T-helper 17 cell (primary cell): ENCODE results near the gene LRFN4. TPM values are rescaled to one million over a fixed set of nuclear protein-coding genes. Genes with fewer than 3 reads are reported as not detected.

Experiments used
- ATAC-seq: fragments of 150-1000 bp; cut with Tn5 transposase; 2 replicates; pipeline ENCODE4 v1.10.0; 2021; ENCODE audit warnings: mild to moderate bottlenecking, moderate library complexity
- DNase-seq, 3 donors: peaks; one replicate each; pipeline versions ENCODE4 v3.0.0 to v3.0.0-alpha.2; 2020 to 2021
- H3K9me3 ChIP-seq: one replicate; pipeline ENCODE4 v1.7.0; 2013; ENCODE audit warnings: low read length, mild to moderate bottlenecking; ENCODE audit not compliant: control insufficient read depth, poor library complexity, severe bottlenecking
- H3K27ac Mint-ChIP-seq: one replicate; pipeline ENCODE4 v1.8.0; 2022; ENCODE audit warnings: mild to moderate bottlenecking, moderate library complexity, mixed read lengths
- H3K27me3 Mint-ChIP-seq: one replicate; pipeline ENCODE4 v1.8.0; 2022; ENCODE audit warnings: mixed read lengths
- H3K36me3 Mint-ChIP-seq: one replicate; pipeline ENCODE4 v1.8.0; 2022; ENCODE audit warnings: low read depth, mixed read lengths
- H3K4me1 Mint-ChIP-seq: one replicate; pipeline ENCODE4 v1.8.0; 2022; ENCODE audit warnings: mild to moderate bottlenecking, mixed read lengths
- H3K4me3 Mint-ChIP-seq: one replicate; pipeline ENCODE4 v1.8.0; 2022; ENCODE audit warnings: mild to moderate bottlenecking, moderate library complexity, mixed read lengths
- total RNA-seq, 4 donors: library from RNA in 2 of 4; stranded (reverse) in 2 of 4; gene quantifications; one replicate each; pipeline ENCODE4 v1.2.3 and lab custom pipeline; 2022 to 2026

Gene LRFN4
- total RNA-seq, 2 donors from 2014 or later: 6.2 to 8.3 TPM

- H3K9me3 ChIP-seq: no peaks in the 10 kb centered on the region
- no peak overlapping the region for H3K27ac Mint-ChIP-seq
- no peak for ATAC-seq
- no peak overlapping the region for H3K4me3 Mint-ChIP-seq
- H3K4me1 Mint-ChIP-seq: peaks cover 16% of the 10 kb centered on the region
- no peak for DNase-seq
- peaks cover 6% of the 10 kb centered on the region for H3K27me3 Mint-ChIP-seq
- peaks cover 2% of the 10 kb centered on the region for H3K36me3 Mint-ChIP-seq
Observed at GRCh38 chr11:66878474-66878873, 21.6 kb downstream of the LRFN4 start.

GRCh38 chr11:66879000-66879399, 22.1 kb downstream of the LRFN4 start:
- Mint-ChIP-seq H3K4me1 (peaks cover 16% of the 10 kb centered on the region), H3K27me3 (peaks cover 6% of the 10 kb centered on the region), H3K27ac (peak overlapping the region; percentile 70), H3K4me3 (no peak overlapping the region), H3K36me3 (peaks cover 2% of the 10 kb centered on the region)
- H3K9me3 ChIP-seq: no peaks in the 10 kb centered on the region
- ATAC-seq (no peak), DNase-seq (no peak)

DNA sequence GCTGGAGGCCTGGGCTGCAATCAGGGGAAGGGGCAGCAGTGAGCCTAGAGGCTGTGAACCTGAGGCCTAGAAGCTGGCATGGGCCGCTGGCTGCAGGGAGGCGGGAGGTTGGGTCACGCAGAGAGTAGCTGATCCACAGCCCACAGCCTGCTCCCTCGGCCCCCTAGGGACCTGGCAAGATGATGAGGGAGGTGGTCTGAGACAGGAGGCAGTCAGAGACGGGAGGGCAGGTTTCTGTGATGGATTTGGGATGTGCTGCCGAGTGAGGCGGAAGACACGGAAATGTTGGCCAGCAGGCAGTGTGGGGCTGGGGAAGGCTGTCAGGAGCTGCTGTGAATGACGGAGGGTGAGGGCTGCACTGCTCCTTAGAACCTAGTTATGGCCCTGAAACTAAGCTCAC, 22.7 kb downstream of the LRFN4 start:
- Mint-ChIP-seq H3K4me1 (peaks cover 16% of the 10 kb centered on the region), H3K36me3 (no peaks in the 10 kb centered on the region), H3K27me3 (peaks cover 6% of the 10 kb centered on the region), H3K4me3 (no peak overlapping the region), H3K27ac (peak overlapping the region; percentile 70)
- no peaks in the 10 kb centered on the region for H3K9me3 ChIP-seq
- no peak for ATAC-seq
- no peak for DNase-seq

DNA sequence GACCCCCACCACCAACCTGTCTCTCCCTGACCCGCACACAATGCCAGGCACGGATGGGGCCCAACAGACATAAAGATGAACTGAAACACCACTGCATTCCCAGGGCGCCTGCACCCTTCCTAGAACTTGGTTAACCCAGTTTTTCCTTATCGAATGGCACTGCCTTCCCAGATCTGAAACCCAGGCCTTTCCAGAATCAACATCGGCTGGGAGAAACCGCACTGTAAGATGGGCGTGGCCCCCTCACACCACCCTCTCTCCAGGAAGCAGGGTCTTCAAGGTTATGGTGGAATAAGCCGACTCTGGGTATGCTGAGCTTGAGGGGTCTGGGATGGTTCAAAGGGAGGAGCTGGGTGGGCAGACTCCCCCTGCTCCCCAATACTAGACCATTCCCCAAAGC, 23.1 kb downstream of the LRFN4 start:
- Mint-ChIP-seq H3K4me3 (peak overlapping the region; percentile 41), H3K27me3 (peaks cover 6% of the 10 kb centered on the region), H3K36me3 (no peaks in the 10 kb centered on the region), H3K4me1 (peaks cover 16% of the 10 kb centered on the region), H3K27ac (no peak overlapping the region)
- ATAC-seq (no peak), DNase-seq (no peak)
- H3K9me3 ChIP-seq: no peaks in the 10 kb centered on the region

DNA sequence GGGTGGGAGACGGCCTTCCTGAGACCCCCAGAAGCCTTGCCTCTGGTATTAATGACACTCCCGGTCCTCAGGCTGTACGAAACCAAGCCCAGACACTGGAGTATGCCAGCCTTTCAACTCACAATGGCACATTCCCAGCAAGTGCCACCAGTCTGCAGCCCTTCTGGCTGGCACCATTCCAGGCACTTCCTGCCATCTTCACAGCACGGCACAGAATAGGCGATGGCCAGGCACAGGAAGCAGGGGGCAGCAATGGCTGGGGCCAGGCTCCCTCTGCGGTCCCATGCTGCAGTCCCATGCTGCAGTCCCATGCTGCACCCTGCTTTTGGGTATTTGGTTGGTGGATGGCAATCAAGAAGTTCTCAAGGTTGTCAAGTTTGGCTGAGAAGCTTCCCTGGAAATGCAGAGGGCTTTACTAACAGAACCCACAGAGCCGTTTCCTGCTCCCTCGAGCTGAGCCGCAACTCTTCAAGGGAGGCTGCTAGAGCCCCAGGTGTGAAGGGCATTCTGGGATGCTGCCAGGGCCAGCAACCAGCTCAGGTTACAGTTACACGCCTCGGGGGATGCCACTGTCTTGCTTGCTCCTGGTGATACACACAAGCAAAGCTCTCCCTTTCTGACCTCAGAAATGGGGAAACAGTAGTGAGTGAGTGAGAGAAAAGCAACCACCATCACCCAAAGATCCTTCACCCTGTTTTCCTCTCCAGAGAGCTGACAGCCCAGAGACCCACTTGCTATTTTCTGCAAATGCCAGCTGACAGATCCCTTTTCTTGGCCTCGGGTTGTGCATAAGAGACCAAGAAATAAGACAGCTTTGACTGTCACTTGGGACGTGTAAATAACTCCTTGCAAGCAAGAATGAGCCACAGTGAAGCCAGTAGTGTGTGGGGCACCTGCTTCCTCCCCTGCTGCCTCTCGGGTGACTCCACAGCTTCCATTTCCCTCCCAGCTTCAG, 23.9 kb downstream of the LRFN4 start:
- Mint-ChIP-seq H3K4me3 (no peak overlapping the region), H3K27ac (no peak overlapping the region), H3K27me3 (peaks cover 6% of the 10 kb centered on the region), H3K4me1 (peaks cover 16% of the 10 kb centered on the region), H3K36me3 (no peaks in the 10 kb centered on the region)
- no peak for ATAC-seq
- H3K9me3 ChIP-seq: no peaks in the 10 kb centered on the region
- DNase-seq: no peak

GRCh38 chr11:66881451-66881835, 24.6 kb downstream of the LRFN4 start:
- H3K27ac Mint-ChIP-seq: no peak overlapping the region

GRCh38 chr11:66881927-66882452, 25.1 kb downstream of the LRFN4 start:
- H3K9me3 ChIP-seq: no peaks in the 10 kb centered on the region
- ATAC-seq (no peak), DNase-seq (no peak)
- H3K4me1 Mint-ChIP-seq: peaks cover 16% of the 10 kb centered on the region
- no peaks in the 10 kb centered on the region for H3K36me3 Mint-ChIP-seq
- no peak overlapping the region for H3K4me3 Mint-ChIP-seq
- H3K27me3 Mint-ChIP-seq: peaks cover 6% of the 10 kb centered on the region
- H3K27ac Mint-ChIP-seq: no peak overlapping the region

More at GRCh38 chr11:66881451-66881835, 24.6 kb downstream of the LRFN4 start:
- H3K36me3 Mint-ChIP-seq: no peaks in the 10 kb centered on the region
- no peak overlapping the region for H3K4me3 Mint-ChIP-seq
- DNase-seq (no peak), ATAC-seq (no peak)
- H3K4me1 Mint-ChIP-seq: peaks cover 16% of the 10 kb centered on the region
- H3K9me3 ChIP-seq: no peaks in the 10 kb centered on the region
- H3K27me3 Mint-ChIP-seq: peaks cover 6% of the 10 kb centered on the region

DNA sequence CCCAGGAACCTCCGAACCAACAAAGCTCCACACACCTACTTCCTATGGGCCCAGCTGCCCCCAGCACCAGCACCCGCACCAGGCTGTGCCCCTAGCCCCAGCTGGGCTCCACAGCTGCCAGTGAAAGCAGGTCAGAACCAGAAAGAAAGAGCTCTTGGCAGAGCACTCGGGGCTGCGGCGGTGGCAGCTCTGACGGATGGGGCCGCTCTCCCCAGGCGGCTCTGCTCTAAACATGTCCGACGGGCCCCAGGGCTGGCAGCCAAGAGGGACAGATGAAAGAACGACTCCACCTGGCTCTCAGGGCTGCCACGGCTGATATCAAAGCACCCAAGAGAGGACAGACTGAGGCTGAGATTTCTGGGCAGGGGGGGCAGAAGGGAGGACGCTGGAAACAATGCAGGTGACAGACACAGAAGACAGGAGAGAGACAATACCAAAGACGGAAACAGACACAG, 25.7 kb downstream of the LRFN4 start:
- no peak for ATAC-seq
- Mint-ChIP-seq H3K36me3 (no peaks in the 10 kb centered on the region), H3K27me3 (peaks cover 6% of the 10 kb centered on the region), H3K27ac (no peak overlapping the region), H3K4me3 (no peak overlapping the region), H3K4me1 (peaks cover 16% of the 10 kb centered on the region)
- no peak for DNase-seq
- no peaks in the 10 kb centered on the region for H3K9me3 ChIP-seq

DNA sequence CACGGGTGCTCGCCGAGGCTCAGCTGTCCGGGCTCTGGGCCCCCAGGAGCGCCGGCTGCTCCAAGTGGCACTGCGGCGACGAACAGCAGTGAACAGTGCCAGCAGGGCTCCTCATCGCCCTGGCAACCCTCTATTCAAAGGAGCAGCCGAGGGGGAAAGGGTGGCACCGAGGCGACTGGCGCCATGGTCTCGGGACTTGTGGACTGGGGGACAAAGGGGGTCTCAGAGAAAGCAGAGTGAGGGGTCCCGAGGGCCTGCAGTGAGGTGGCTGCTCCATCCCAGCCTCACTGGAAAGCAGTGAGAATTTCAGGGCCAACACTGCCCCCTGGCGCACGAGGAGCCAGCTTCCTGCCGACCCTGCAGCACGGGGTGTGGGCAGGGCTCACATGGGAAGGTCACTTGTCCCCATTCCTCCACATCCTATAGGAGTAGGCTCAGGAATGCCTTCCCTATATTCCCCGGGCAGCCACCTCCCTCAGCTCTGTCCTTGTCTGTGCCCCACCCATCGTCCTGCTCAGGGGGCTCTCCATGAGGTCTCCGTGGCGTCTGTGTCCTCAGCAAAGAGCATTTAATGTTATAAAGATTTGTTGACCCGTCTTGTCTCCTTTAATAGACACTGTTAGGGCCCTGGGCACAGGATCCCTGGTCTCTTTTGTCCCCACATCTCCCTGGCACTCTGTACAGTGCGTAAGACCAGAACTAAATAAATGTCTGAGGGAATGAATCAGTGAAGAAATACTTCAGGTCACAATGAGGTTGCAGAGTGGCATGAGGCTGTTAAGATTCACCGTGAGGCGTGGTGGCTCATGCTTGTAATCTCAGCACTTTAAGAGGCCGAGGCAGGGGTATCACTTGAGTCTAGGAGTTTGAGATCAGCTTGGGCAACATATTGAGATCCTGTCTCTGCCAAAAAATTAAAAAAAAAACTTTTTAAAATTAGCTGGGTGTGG, 26.4 kb downstream of the LRFN4 start:
- Mint-ChIP-seq H3K27ac (no peak overlapping the region), H3K4me3 (peak overlapping the region; percentile 50), H3K4me1 (peaks cover 18% of the 10 kb centered on the region), H3K27me3 (peaks cover 6% of the 10 kb centered on the region), H3K36me3 (no peaks in the 10 kb centered on the region)
- DNase-seq (peak in 1 of 3 donors; percentile 57), ATAC-seq (peak; percentile 58)
- no peaks in the 10 kb centered on the region for H3K9me3 ChIP-seq

GRCh38 chr11:66884443-66884842, 27.6 kb downstream of the LRFN4 start:
- H3K4me3 Mint-ChIP-seq: no peak overlapping the region
- no peaks in the 10 kb centered on the region for H3K9me3 ChIP-seq
- no peak overlapping the region for H3K27ac Mint-ChIP-seq
- H3K36me3 Mint-ChIP-seq: no peaks in the 10 kb centered on the region
- H3K27me3 Mint-ChIP-seq: peaks cover 6% of the 10 kb centered on the region
- no peak for ATAC-seq
- H3K4me1 Mint-ChIP-seq: peaks cover 18% of the 10 kb centered on the region
- no peak for DNase-seq

DNA sequence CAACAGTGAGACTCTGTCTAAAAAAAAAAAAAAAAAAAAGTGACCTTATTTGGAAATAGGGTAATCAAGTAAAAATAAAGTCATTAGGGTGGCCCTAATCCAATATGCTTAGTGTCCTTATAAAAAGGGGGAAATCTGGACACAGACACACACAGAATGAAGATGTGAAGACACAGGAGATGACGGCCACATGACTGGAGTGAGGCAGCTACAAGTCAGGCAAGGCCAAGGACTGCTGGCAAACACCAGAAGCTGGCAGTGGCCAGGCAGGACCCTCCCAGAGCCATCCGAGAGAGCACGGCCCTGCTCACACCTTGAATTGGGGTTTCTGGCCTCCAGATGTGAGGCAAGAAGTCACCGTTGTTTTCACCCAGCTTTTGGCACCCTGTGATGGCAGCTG, 28.6 kb downstream of the LRFN4 start:
- Mint-ChIP-seq H3K4me1 (peaks cover 15% of the 10 kb centered on the region), H3K27ac (no peak overlapping the region), H3K4me3 (no peak overlapping the region), H3K36me3 (no peaks in the 10 kb centered on the region), H3K27me3 (peaks cover 6% of the 10 kb centered on the region)
- no peak for DNase-seq
- H3K9me3 ChIP-seq: no peaks in the 10 kb centered on the region
- no peak for ATAC-seq

GRCh38 chr11:66885950-66886440, 29.1 kb downstream of the LRFN4 start:
- Mint-ChIP-seq H3K27me3 (peaks cover 6% of the 10 kb centered on the region), H3K27ac (no peak overlapping the region), H3K4me3 (no peak overlapping the region), H3K36me3 (no peaks in the 10 kb centered on the region), H3K4me1 (peaks cover 10% of the 10 kb centered on the region)
- H3K9me3 ChIP-seq: no peaks in the 10 kb centered on the region
- ATAC-seq (no peak), DNase-seq (no peak)
